SK-N-SH (cell line): ENCODE results near the gene C9. TPM values are rescaled to one million over a fixed set of nuclear protein-coding genes. Genes with fewer than 3 reads are reported as not detected.

Source experiments
- CTCF ChIA-PET: fragments of 300-600, 350-600 bp; formaldehyde crosslinking; extraction: SDS; loops from one replicate; lab custom pipeline; 2021; lab: Yijun Ruan, JAX
- POLR2A ChIA-PET: fragments of 350-600 bp; sonication (Branson Sonifier 250); formaldehyde crosslinking; extraction: SDS; loops from one replicate; lab custom pipeline; 2020; ENCODE audit warnings: antibody characterized with exemption, inconsistent platforms; lab: Yijun Ruan, JAX
- DNase-seq: peaks from one replicate; pipeline ENCODE4 v3.0.0; 2012
- H2AFZ ChIP-seq: fragments of 200-600 bp; sonication (generic); 2 replicates; pipeline ENCODE4 v1.8.1; 2016; ENCODE audit warnings: antibody characterized with exemption, mild to moderate bottlenecking, low read depth
- H3F3A ChIP-seq: fragments of 200-600 bp; sonication (generic); replicated peaks from 2 replicates; pipeline ENCODE3; 2016; ENCODE audit warnings: antibody characterized with exemption, mild to moderate bottlenecking; ENCODE audit not compliant: insufficient read depth
- H3K27ac ChIP-seq, 2 experiments: fragments of 200-500 bp in 1 of 2; fragments of 200-600 bp in 1 of 2; sonication (Bioruptor generic) in 1 of 2; sonication (generic), shearing (Covaris generic) in 1 of 2; 2 replicates each; pipeline versions ENCODE4 v1.5.1 to v1.6.1; 2014 to 2016; ENCODE audit warnings: low read depth in 2 of 2, inconsistent platforms in 1 of 2, low read length in 1 of 2, mild to moderate bottlenecking in 1 of 2, mixed read lengths in 1 of 2
- H3K27me3 ChIP-seq: fragments of 200-600 bp; sonication (generic), shearing (Covaris generic); 2 replicates; pipeline ENCODE4 v1.6.1; 2016; ENCODE audit warnings: mixed run types; ENCODE audit not compliant: insufficient read depth
- H3K36me3 ChIP-seq, 2 experiments: fragments of 200-500 bp in 1 of 2; fragments of 200-600 bp in 1 of 2; sonication (Bioruptor generic) in 1 of 2; sonication (generic) in 1 of 2; replicated peaks in 1 of 2; 2 replicates each; pipeline versions ENCODE3 to v1.5.1; 2014 to 2016; ENCODE audit warnings: low read length in 1 of 2, mild to moderate bottlenecking in 1 of 2; ENCODE audit not compliant: insufficient read depth in 2 of 2, control insufficient read depth in 1 of 2
- H3K4me1 ChIP-seq, 2 experiments: fragments of 200-500 bp in 1 of 2; fragments of 200-600 bp in 1 of 2; sonication (Bioruptor generic) in 1 of 2; sonication (generic), shearing (Covaris generic) in 1 of 2; 2 replicates each; pipeline versions ENCODE4 v1.5.1 to v1.6.1; 2014 to 2016; ENCODE audit warnings: low read depth in 1 of 2, low read length in 1 of 2, mixed run types in 1 of 2; ENCODE audit not compliant: insufficient read depth in 2 of 2, control insufficient read depth in 1 of 2
- H3K4me2 ChIP-seq: fragments of 200-600 bp; sonication (generic), shearing (Covaris generic); 2 replicates; pipeline ENCODE4 v1.6.1; 2017; ENCODE audit warnings: mixed run types
- H3K4me3 ChIP-seq, 2 experiments: fragments of 200-500 bp in 1 of 2; fragments of 200-600 bp in 1 of 2; sonication (Bioruptor generic) in 1 of 2; sonication (generic), shearing (Covaris generic) in 1 of 2; 2 replicates each; pipeline versions ENCODE4 v1.5.1 to v1.8.1; 2014 to 2016; ENCODE audit warnings: low read depth in 2 of 2, inconsistent platforms in 1 of 2, low read length in 1 of 2, mild to moderate bottlenecking in 1 of 2, mixed read lengths in 1 of 2, moderate library complexity in 1 of 2
- H3K79me2 ChIP-seq: fragments of 200-600 bp; sonication (generic); 2 replicates; pipeline ENCODE4 v1.8.1; 2017; ENCODE audit warnings: mild to moderate bottlenecking; ENCODE audit not compliant: insufficient read depth
- H3K9ac ChIP-seq: fragments of 200-600 bp; sonication (generic); 2 replicates; pipeline ENCODE4 v1.6.1; 2017; ENCODE audit warnings: mixed run types
- H3K9me2 ChIP-seq: fragments of 200-600 bp; sonication (generic); 2 replicates; pipeline ENCODE4 v1.6.1; 2017; ENCODE audit warnings: mixed run types
- H3K9me3 ChIP-seq: fragments of 200-600 bp; sonication (generic); 2 replicates; pipeline ENCODE4 v1.6.1; 2017; ENCODE audit warnings: mixed run types, mild to moderate bottlenecking, moderate library complexity
- H4K20me1 ChIP-seq: fragments of 200-600 bp; sonication (generic); 2 replicates; pipeline ENCODE4 v1.6.1; 2017; ENCODE audit warnings: mild to moderate bottlenecking, mixed run types; ENCODE audit not compliant: insufficient read depth
- ELF1 ChIP-seq: IDR thresholded peaks from 2 replicates; pipeline ENCODE4 v1.4.0; 2012
- FOSL2 ChIP-seq: IDR thresholded peaks from 2 replicates; pipeline ENCODE4 v1.4.0; 2012; ENCODE audit warnings: low read depth, mild to moderate bottlenecking, moderate library complexity, borderline replicate concordance
- JUND ChIP-seq: IDR thresholded peaks from 2 replicates; pipeline ENCODE4 v1.4.0; 2012
- MXI1 ChIP-seq: IDR thresholded peaks from 2 replicates; pipeline ENCODE4 v1.6.1; 2012; ENCODE audit warnings: mild to moderate bottlenecking, low read depth, low read length, improper control_type of control experiment
- NFIC ChIP-seq: IDR thresholded peaks from 2 replicates; pipeline ENCODE4 v1.4.0; 2012; ENCODE audit warnings: borderline replicate concordance
- NRF1 ChIP-seq: IDR thresholded peaks from 2 replicates; pipeline ENCODE4 v1.6.1; 2012; ENCODE audit warnings: low read depth, mild to moderate bottlenecking, low read length
- POLR2AphosphoS5 ChIP-seq: IDR thresholded peaks from 2 replicates; pipeline ENCODE4 v1.6.1; 2012; ENCODE audit warnings: low read depth, low read length
- RAD21 ChIP-seq: IDR thresholded peaks from 2 replicates; pipeline ENCODE4 v1.6.1; 2012; ENCODE audit warnings: mild to moderate bottlenecking, low read length
- RCOR1 ChIP-seq: fragments of 150-350 bp; IDR thresholded peaks from 2 replicates; pipeline ENCODE4 v1.6.1; 2017; ENCODE audit warnings: antibody characterized with exemption, low read length
- RFX5 ChIP-seq: IDR thresholded peaks from 2 replicates; pipeline ENCODE4 v1.6.1; 2012; ENCODE audit warnings: mild to moderate bottlenecking, improper control_type of control experiment, low read length
- SIN3A ChIP-seq: IDR thresholded peaks from 2 replicates; pipeline ENCODE4 v1.6.1; 2012; ENCODE audit warnings: low read depth, mild to moderate bottlenecking, low read length, moderate library complexity, borderline replicate concordance
- SMC3 ChIP-seq: IDR thresholded peaks from 2 replicates; pipeline ENCODE4 v1.6.1; 2012; ENCODE audit warnings: low read depth, low read length, improper control_type of control experiment
- YY1 ChIP-seq: IDR thresholded peaks from 2 replicates; pipeline ENCODE4 v1.4.0; 2012; ENCODE audit warnings: low read depth, mild to moderate bottlenecking
- WGBS: methylation state at CpG from one replicate; pipeline ENCODE4 v1.1.6; 2017; ENCODE audit warnings: low lambda C conversion rate; 5-methylcytosine and 5-hydroxymethylcytosine counted together
- polyA plus RNA-seq, 3 experiments: library from polyadenylated mRNA; depleted of rRNA; stranded (reverse); fragments of >200 nt; gene quantifications; 2 replicates each; pipeline ENCODE4 v1.2.3, GENCODE V29; 2012
- TF ChIP-seq, protein P1 (sequence below): IDR thresholded peaks from 2 replicates; pipeline ENCODE4 v1.4.0; 2012; ENCODE audit warnings: low read depth, borderline replicate concordance
- TF ChIP-seq, protein P2 (sequence below): fragments of 150-350 bp; IDR thresholded peaks from 2 replicates; pipeline ENCODE4 v1.6.1; 2016; ENCODE audit warnings: mild to moderate bottlenecking, low read depth, low read length
- TF ChIP-seq, protein P3 (sequence below): IDR thresholded peaks from 2 replicates; pipeline ENCODE4 v1.4.0; 2012; ENCODE audit warnings: low read depth, borderline replicate concordance
- TF ChIP-seq, protein P4 (sequence below): IDR thresholded peaks from 2 replicates; pipeline ENCODE4 v1.4.0; 2012; ENCODE audit warnings: low read depth

C9 gene
- polyA plus RNA-seq, 1 of the 3 experiments (the other 2 are of a cell fraction): not detected

DNA sequence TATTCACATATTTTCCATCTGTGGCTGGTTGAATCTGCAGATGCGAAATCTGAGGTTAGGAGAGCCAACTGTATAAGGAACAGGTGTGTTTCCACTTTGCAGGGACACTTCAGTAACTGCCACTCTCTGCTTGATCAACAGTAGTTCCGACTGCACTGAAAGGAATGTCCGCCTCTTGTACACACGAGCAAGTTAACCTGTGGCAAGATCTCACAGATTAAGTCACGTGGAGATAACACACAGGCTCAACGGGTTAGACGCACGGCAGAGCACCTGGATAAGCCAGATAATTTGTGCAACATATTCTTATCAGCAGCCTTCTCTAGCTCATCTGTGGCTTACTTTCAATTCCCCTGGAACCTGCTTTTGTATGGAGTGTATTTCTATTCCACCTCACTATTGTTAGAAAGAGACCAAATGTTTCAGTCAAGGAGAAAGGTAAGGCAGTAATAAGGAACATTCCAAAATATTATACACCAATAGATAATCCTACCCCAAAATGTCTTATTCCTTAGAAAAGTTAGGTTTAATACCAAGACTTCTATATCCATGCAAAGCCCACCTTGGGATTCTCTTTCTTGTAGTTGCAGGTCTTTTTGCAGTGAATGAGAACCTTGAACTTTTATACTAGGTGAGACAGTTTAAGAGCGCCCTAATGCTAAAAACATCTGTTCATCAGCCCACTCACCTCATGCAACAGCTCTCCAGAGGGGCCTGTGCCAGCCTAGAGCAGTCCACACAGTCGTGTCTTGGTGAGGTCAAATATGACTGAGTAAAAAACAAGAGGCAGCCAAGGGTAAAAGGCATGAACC is 6.5 kb upstream of the C9 start:
- H3K9ac ChIP-seq: no peak overlapping the region
- H3K4me1 ChIP-seq: no peaks in the 10 kb centered on the region; a peak in 1 of 4 replicates
- H3K4me3 ChIP-seq: no peak overlapping the region
- ChIA-PET POLR2A (no interaction called here), CTCF (interaction anchor here (1.3 kb wide), 1 partner anchor 200 kb away, joined by 3 read pairs; no protein-coding TSS in a partner anchor)
- no peak for DNase-seq
- no peak overlapping the region for H3K4me2 ChIP-seq
- no peak for TF ChIP-seq RAD21
- no peak for TF ChIP-seq RCOR1
- TF ChIP-seq, protein P1, sequence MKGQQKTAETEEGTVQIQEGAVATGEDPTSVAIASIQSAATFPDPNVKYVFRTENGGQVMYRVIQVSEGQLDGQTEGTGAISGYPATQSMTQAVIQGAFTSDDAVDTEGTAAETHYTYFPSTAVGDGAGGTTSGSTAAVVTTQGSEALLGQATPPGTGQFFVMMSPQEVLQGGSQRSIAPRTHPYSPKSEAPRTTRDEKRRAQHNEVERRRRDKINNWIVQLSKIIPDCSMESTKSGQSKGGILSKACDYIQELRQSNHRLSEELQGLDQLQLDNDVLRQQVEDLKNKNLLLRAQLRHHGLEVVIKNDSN: no peak
- no peak for TF ChIP-seq POLR2AphosphoS5
- no peaks in the 10 kb centered on the region for H3K9me2 ChIP-seq
- no peaks in the 10 kb centered on the region for H3K27me3 ChIP-seq
- no peak overlapping the region for H2AFZ ChIP-seq
- H3K27ac ChIP-seq: no peak overlapping the region
- H3K9me3 ChIP-seq: no peaks in the 10 kb centered on the region
- H3K79me2 ChIP-seq: no peaks in the 10 kb centered on the region
- no peaks in the 10 kb centered on the region for H4K20me1 ChIP-seq
- H3F3A ChIP-seq: peaks cover 9% of the 10 kb centered on the region
- 15% methylated on average over 10 of the region's 10 CpGs for WGBS
- H3K36me3 ChIP-seq: peaks cover 35 to 44% of the 10 kb centered on the region in 2 experiments

DNA sequence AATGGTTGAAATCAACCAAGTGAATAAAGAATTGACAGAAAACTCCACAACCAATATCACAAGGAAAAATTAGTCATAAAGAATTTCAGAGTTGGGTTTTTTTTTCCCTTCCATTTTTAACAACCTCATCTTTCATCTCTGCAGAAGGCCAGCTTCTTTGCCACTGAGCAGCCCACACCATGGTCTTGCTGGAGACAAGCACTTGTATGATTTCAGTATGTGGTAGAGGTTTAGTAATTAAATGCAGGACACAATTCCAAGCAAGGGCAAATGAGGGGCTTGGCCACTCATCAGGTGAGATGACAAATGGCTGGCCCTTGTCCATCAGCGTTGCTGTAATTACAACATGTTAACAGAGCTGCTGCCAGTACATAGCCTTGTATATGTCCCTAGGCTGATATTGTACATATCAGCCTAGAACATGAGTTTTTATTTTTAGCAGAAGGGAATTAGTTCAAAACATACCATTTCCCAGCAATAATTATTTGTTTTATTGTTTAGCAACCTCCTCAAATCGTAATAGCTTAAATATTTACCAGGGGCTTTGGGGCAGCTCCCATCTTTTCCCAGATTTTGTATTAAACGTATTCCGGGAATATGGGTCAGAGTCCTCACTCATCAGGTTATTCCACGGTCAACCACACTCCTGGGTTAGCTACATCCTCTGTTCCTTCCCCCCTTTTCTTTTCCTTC is 5.0 kb upstream of the C9 start:
- no peak overlapping the region for H2AFZ ChIP-seq
- ChIA-PET CTCF (no interaction called here), POLR2A (no interaction called here)
- no peak for DNase-seq
- no peaks in the 10 kb centered on the region for H3K27me3 ChIP-seq
- H3K4me2 ChIP-seq: no peak overlapping the region
- H3K9me2 ChIP-seq: no peaks in the 10 kb centered on the region
- no peaks in the 10 kb centered on the region; a peak in 1 of 4 replicates for H3K4me1 ChIP-seq
- no peak for TF ChIP-seq FOSL2
- H3K9me3 ChIP-seq: no peaks in the 10 kb centered on the region
- peaks cover 26 to 33% of the 10 kb centered on the region in 2 experiments for H3K36me3 ChIP-seq
- H4K20me1 ChIP-seq: no peaks in the 10 kb centered on the region
- H3K79me2 ChIP-seq: no peaks in the 10 kb centered on the region
- peaks cover 9% of the 10 kb centered on the region for H3F3A ChIP-seq
- no peak overlapping the region for H3K9ac ChIP-seq
- 17% methylated on average over 5 of the region's 5 CpGs for WGBS
- no peak overlapping the region for H3K4me3 ChIP-seq
- H3K27ac ChIP-seq: no peak overlapping the region

DNA sequence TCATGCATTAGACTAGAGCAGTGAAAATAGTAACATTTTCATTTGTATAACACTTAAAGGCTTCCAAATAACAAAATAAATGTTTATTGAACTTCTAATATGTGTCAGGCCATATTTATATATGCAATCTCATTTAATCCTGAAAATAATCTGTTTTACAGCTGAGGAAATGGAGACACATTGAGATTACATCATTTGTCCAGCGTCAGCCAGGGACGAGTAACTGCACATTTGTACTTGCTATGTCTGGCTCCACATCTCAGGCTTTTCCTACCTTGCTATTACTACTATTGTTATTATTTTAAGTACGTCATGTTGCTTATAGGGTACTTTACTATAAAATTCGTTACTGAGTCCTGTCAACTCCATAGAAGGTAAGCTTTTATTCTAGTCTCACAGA is 3.8 kb upstream of the C9 start:
- no peaks in the 10 kb centered on the region for H4K20me1 ChIP-seq
- H3K4me3 ChIP-seq: no peak overlapping the region
- H3F3A ChIP-seq: peaks cover 9% of the 10 kb centered on the region
- H2AFZ ChIP-seq: no peak overlapping the region
- no peaks in the 10 kb centered on the region for H3K27me3 ChIP-seq
- H3K9me2 ChIP-seq: no peaks in the 10 kb centered on the region
- H3K79me2 ChIP-seq: no peaks in the 10 kb centered on the region
- no peaks in the 10 kb centered on the region for H3K9me3 ChIP-seq
- H3K36me3 ChIP-seq: peaks cover 18 to 25% of the 10 kb centered on the region in 2 experiments
- H3K4me2 ChIP-seq: no peak overlapping the region
- WGBS: 12% methylated on average over 4 of the region's 4 CpGs
- CTCF ChIA-PET: interaction anchor here (1.2 kb wide), 1 partner anchor 8 kb away, joined by 6 read pairs; no protein-coding TSS in a partner anchor
- H3K27ac ChIP-seq: no peak overlapping the region
- H3K9ac ChIP-seq: no peak overlapping the region
- POLR2A ChIA-PET: no interaction called here
- no peak for DNase-seq
- TF ChIP-seq, protein P2, sequence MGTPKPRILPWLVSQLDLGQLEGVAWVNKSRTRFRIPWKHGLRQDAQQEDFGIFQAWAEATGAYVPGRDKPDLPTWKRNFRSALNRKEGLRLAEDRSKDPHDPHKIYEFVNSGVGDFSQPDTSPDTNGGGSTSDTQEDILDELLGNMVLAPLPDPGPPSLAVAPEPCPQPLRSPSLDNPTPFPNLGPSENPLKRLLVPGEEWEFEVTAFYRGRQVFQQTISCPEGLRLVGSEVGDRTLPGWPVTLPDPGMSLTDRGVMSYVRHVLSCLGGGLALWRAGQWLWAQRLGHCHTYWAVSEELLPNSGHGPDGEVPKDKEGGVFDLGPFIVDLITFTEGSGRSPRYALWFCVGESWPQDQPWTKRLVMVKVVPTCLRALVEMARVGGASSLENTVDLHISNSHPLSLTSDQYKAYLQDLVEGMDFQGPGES: no peak
- TF ChIP-seq YY1 (no peak), NFIC (no peak), SMC3 (no peak), MXI1 (no peak), POLR2AphosphoS5 (no peak), RFX5 (no peak), ELF1 (no peak), JUND (no peak), NRF1 (no peak), SIN3A (no peak)
- TF ChIP-seq, protein P3, sequence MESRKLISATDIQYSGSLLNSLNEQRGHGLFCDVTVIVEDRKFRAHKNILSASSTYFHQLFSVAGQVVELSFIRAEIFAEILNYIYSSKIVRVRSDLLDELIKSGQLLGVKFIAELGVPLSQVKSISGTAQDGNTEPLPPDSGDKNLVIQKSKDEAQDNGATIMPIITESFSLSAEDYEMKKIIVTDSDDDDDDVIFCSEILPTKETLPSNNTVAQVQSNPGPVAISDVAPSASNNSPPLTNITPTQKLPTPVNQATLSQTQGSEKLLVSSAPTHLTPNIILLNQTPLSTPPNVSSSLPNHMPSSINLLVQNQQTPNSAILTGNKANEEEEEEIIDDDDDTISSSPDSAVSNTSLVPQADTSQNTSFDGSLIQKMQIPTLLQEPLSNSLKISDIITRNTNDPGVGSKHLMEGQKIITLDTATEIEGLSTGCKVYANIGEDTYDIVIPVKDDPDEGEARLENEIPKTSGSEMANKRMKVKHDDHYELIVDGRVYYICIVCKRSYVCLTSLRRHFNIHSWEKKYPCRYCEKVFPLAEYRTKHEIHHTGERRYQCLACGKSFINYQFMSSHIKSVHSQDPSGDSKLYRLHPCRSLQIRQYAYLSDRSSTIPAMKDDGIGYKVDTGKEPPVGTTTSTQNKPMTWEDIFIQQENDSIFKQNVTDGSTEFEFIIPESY: no peak
- TF ChIP-seq, protein P4, sequence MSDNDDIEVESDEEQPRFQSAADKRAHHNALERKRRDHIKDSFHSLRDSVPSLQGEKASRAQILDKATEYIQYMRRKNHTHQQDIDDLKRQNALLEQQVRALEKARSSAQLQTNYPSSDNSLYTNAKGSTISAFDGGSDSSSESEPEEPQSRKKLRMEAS: no peak
- no peaks in the 10 kb centered on the region; a peak in 1 of 4 replicates for H3K4me1 ChIP-seq
